CD4-positive, alpha-beta T cell treated with Interleukin-6 for 4 hours (primary cell): ENCODE data around the gene PAEP.
"Not testable (repeated sequence)": the region's sequence is repeated elsewhere in the genome, so short reads cannot be mapped to it uniquely, and the experiment has no call there.

Experiments
- DNase-seq: peaks from one replicate; pipeline ENCODE4 v3.0.0-alpha.2; 2020; ENCODE audit warnings: mixed read lengths

Gene PAEP

GRCh38 chr9:135561391-135562234 lies at the start of gene PAEP:
Gene PAEP, plus strand, starts transcription at chr9:135561756.
- no peak for DNase-seq

- no peak for DNase-seq
These were observed 49.3 kb upstream of the PAEP start for GRCh38 chr9:135512241-135512603.

GRCh38 chr9:135512904-135513303 lies 48.7 kb upstream of the PAEP start:
- no peak for DNase-seq

GRCh38 chr9:135513351-135513846 lies 48.2 kb upstream of the PAEP start:
- DNase-seq = no peak

- not testable (repeated sequence) for DNase-seq
These were observed 47.6 kb upstream of the PAEP start for GRCh38 chr9:135513906-135514305.

GRCh38 chr9:135514342-135515082 lies 47.0 kb upstream of the PAEP start:
- DNase-seq = no peak

- DNase-seq = no peak
These were observed 46.2 kb upstream of the PAEP start for GRCh38 chr9:135515083-135515951.

- DNase-seq = no peak
These were observed 45.3 kb upstream of the PAEP start for GRCh38 chr9:135516132-135516860.

GRCh38 chr9:135517407-135517822 lies 44.1 kb upstream of the PAEP start:
- no peak for DNase-seq

GRCh38 chr9:135519179-135519971 lies 42.2 kb upstream of the PAEP start:
- no peak for DNase-seq

- no peak for DNase-seq
These were observed 40.5 kb upstream of the PAEP start, which contains the start of gene LCN1 for GRCh38 chr9:135520916-135521607. Gene LCN1, plus strand, starts transcription at chr9:135521440. Its CDS starts 58 bp downstream, at chr9:135521498.

- DNase-seq = no peak
These were observed 39.9 kb upstream of the PAEP start for GRCh38 chr9:135521608-135522095.

- DNase-seq = no peak
These were observed 39.2 kb upstream of the PAEP start for GRCh38 chr9:135522137-135522877.

- no peak for DNase-seq
These were observed 38.6 kb upstream of the PAEP start for GRCh38 chr9:135522931-135523330.

- no peak for DNase-seq
These were observed 37.9 kb upstream of the PAEP start for GRCh38 chr9:135523521-135524129.

- DNase-seq = no peak
These were observed 37.3 kb upstream of the PAEP start for GRCh38 chr9:135524130-135524861.

GRCh38 chr9:135525241-135526088 lies 36.1 kb upstream of the PAEP start:
- DNase-seq = no peak
